ENCODE measurements around the gene RPL13.

The RPL13 gene

DNA sequence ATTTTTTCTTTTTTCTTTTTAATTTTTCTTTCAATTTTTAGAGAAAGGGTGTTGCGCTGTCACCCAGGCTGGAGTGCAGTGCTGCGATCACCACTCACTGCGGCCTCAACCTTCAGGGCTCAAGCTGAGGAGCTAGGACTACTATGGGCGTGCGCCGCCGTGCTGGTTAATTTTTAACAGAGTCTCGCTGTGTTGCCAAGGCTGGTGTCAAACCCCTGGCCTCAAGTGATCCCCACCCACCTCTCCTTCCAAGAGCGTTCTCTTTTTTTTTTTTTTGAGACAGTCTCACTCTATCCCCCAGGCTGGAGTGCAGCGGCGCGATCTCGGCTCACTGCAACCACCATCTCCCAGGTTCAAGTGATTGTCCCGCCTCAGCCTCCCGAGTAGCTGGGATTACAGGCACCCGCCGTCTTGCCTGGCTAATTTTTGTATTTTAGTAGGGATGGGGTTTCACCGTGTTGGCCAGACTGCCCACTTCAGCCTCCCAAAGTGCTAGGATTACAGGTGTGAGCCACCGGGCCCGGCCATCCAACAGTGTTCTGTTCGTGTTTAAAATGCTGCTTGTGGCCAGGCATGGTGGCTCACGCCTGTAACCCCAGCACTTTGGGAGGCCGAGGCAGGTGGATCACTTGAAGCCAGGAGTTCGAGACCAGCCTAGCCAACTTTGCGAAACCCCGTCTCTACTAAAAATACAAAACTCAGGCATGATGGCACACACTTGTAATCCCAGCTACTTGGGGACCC is 14.5 kb upstream of the RPL13 start:
- DNase-seq, result no peak

DNA sequence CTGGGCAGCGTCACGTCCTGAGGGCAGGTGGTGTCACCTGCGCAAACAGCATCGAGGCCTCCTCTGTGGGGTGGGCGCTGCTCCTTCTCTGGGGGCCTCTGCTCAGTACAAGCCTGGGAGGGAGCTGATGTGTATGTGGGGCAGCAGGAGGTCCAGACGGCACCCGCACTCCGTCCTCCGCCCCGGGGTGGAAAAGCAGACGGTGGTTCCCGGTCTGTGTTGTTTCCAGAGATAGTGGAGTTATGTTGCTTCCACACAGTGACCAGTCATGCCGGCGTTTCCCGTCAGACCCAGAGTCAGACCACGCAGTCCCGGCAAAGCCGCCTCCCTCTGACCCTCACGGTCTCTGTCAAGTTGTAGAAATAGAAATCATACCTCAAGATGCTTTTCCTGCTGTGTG is 13.7 kb upstream of the RPL13 start:
- DNase-seq, result no peak

DNA sequence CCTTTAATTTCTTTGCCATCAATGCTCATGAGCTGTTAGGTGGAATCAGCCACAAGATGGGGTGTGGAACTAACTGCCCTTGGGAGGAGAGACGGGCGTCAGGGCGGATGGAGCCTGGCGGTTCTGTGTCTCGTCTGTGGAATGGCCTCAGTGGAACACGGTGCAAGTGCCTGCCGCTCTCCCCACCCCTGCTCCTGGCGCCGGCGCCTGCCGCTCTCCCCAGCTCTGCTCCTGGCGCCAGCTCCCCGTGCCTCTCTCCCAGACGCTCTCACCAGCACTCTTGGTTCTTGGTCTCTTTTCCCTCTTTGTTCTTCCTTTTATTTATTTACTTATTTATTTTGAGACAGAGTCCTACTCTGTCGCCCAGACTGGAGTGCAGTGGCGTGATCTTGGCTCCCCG is 13.2 kb upstream of the RPL13 start:
- no peak for DNase-seq

DNA sequence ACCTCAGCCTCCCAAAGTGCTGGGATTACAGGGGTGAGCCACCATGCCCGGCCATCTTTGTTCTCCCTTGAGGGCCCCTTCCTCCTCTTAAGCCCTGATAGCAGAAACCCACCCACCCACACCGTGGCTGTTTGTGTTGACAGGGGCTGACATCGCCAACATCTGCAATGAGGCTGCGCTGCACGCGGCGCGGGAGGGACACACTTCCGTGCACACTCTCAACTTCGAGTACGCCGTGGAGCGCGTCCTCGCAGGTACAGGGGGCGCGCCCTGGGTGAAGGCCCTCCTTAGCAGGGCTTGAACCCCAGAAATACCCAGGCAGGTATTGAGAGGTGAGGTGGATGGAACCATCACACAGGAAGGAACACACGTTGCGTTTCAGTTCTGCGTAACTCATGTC is 12.6 kb upstream of the RPL13 start:
- no peak for DNase-seq

DNA sequence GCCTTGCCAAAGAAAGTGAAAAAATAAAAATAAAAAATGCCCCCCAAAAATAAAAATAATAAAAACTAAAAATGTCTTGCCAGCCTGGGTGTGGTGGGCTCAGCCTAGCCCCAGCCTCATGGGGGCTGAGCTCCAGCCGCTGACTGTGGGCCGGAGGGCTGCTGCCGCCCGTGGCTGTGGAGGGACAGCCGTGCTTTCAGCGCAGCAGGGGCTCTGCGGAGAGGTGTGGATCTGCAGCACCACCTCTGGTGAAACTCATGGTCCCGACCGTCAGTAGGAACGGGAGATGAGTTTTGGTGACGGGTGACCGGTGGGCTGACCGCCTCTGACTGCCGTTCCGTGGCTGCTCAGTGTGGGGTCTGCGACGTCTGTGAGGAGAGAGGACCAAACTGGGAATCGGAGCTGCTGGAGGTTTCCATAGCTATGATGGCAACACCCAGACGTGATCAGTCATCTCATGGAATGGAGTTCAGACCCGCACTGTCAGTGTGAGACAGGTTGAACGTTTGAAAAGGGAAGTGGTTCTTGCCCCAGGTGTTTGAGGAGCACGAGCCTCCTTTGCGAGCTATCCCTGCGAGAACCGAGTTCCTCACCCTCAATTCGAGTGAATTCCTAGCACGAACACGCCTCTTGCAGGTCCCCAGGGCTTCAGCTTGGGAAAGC is 12.0 kb upstream of the RPL13 start:
- no peak for DNase-seq

DNA sequence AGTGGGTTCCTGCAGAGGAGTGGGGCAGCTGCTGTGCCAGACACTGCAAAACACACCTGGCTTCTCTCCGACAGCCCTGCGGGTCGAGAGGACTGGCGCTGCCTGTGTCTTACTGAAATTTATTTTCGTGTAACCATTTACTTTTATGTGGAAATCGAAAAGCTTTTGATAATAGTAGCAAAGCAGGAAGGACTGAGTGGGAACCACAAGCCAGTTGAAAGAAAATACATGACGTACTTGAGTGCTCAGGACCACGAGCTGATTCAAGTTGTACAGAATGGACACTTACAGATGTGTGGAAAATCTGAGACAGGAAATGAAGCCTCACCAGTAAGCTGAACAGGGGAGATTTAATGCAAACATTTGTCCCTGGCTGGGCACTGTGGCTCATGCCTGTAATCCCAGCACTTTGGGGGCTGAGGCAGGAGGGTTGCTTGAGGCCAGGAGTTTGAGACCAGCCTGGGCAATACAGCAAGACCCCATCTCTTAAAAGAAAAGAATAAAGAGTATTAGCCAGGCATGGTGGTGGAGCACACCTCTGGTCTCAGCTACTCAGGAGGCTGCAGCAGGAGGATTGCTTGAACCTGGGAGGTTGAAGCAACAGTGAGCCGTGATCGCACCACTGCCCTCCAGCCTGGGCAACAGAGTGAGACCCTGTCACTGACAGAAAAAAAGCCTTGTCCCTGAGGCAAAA is 11.3 kb upstream of the RPL13 start:
- no peak for DNase-seq

DNA sequence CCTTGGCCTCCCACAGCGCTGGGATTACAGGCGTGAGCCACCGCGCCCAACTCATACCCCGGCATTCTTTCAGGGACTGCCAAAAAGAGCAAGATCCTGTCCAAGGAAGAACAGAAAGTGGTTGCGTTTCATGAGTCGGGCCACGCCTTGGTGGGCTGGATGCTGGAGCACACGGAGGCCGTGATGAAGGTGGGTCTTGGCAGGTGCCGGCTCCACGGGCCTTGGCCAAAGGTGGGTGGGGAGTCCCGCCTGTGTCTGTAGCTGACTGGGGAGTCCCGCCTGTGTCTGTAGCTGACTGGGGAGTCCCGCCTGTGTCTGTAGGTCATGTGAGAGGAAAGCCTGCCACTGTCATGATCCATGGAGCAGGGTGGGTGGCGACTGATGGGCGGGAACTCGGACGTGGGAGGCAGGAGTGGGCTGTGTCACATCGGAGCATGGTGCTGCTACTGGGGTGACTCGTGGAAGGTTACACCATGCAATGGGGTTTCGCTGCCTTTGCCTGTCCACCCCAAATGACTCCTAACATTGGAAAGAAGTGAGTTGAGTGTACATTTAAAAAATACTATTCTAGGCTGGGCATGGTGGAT is 10.0 kb upstream of the RPL13 start:
- DNase-seq, result no peak

DNA sequence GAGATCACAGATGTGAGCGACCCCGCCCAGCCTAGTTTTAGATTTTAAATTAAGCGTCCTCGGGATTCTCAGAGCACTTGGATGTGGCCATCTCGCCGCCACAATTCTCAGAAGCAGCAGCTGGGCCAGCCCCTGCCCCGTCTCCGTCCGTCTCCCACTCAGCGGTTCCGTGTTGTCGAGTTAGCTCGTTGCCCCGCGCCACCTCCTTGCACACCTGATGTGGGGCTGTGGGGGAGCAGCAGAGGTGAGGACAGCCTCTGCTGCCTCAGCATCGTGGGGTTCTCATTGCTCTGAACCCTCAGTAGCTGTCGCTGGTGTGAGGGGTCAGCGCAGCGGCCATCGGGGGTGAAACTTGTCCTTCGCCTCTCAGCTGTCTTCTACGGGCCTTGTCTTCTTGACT is 8.2 kb upstream of the RPL13 start:
- DNase-seq, result no peak

DNA sequence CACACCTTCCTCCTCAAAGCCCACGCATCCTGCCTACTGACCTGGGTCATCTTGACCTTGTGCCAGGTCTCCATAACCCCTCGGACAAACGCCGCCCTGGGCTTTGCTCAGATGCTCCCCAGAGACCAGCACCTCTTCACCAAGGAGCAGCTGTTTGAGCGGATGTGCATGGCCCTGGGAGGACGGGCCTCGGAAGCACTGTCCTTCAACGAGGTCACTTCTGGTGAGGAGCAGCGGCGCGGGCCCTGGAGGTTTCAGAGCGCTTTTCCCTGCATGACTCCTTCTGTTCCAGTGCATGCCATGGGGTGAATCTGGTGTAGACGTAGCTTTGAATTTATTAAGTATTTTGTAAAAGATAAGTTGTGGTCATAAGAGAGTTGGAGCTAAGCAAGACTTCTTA is 7.6 kb upstream of the RPL13 start:
- DNase-seq, result no peak

DNA sequence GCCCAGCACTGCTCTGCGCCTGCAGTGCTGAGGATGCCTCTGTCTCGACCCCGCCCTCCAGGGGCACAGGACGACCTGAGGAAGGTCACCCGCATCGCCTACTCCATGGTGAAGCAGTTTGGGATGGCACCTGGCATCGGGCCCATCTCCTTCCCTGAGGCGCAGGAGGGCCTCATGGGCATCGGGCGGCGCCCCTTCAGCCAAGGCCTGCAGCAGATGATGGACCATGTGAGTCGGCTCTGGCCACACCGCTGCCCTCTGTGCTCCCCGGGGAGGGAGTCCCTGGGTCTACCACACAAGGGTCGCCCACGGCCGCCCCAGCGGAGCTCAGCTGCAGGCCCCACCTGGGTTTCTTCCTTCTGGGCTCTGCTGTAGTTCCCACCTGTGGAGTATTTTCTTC is 6.7 kb upstream of the RPL13 start:
- no peak for DNase-seq

DNA sequence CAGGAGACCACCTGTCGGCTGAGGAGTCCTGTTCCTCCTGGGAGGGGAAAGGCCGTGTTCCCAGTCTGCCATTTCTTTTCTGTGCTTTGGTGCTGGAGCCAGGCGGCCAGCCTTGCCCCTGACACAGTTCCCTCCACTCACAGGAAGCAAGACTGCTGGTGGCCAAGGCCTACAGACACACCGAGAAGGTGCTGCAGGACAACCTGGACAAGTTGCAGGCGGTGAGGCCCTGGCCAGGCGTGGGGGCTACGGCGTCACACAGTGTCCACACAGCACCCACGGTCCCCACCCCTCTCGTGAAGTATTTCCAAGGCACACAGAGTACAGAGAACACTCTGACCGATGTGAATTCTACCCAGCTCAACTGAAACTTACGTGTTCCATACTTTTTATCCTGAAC is 6.1 kb upstream of the RPL13 start:
- no peak for DNase-seq

DNA sequence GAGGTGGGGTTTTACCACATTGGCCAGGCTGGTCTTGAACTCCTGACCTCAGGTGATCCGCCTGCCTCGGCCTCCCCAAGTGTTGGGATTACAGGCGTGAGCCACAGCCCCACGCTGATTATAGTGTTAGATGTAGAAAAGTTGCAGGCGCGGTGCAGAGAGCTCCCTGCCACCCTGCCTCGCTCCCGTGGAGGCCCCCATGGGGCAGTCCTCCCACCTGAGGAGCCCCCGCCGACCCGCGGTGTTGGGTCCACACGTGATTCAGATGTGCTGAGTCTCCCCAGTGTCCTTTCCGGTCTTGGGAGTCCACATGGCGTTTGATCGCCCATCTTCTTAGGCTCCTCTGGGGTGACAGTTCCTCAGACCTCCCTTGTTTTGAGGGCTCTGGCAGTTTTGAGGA is 5.2 kb upstream of the RPL13 start:
- DNase-seq, result no peak

DNA sequence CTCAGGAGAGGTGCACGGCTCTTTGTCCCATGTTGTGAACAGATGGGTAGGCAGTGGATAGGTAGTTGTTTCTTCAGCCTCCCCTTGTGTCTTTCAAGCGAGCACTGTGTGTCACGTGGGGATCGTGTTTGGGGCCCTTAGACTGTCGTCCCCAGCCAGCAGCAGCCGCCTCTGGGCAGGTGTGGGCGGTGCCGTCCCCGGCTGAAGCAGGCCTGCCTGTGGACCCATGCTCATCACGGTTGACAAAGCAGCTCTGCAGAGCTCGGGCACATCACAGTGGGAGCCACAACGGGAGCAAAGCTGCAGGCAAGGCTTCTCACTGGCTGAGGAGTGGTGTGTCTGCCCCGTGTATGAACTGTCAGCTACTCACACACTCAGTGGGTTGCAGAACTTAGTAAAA is 4.7 kb upstream of the RPL13 start:
- DNase-seq, result no peak

DNA sequence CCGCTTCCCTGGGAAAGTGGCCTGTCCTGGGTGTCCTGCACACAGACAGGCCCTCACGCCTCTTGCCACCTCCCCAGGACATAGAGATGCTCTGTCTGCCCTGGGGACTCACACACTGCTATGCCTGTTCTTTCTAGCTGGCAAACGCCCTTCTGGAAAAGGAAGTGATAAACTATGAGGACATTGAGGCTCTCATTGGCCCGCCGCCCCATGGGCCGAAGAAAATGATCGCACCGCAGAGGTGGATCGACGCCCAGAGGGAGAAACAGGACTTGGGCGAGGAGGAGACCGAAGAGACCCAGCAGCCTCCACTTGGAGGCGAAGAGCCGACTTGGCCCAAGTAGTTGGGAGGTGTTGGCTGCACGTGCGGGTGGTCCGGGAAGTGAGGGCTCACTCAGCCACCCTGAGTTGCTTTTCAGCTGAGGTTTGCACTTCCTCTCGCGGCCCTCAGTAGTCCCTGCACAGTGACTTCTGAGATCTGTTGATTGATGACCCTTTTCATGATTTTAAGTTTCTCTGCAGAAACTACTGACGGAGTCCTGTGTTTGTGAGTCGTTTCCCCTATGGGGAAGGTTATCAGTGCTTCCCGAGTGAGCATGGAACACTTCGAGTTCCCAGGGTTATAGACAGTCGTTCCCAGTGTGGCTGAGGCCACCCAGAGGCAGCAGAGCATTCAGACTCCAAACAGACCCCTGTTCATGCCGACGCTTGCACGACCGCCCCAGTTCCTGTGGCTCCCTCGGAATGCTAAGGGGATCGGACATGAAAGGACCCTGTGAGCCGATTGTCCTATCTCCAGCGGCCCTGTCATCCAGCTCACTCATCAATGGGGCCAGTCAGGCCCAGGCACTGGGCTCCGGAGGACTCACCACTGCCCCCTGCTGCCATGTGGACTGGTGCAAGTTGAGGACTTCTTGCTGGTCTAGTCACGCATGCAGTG is 3.5 kb upstream of the RPL13 start:
- no peak for DNase-seq

DNA sequence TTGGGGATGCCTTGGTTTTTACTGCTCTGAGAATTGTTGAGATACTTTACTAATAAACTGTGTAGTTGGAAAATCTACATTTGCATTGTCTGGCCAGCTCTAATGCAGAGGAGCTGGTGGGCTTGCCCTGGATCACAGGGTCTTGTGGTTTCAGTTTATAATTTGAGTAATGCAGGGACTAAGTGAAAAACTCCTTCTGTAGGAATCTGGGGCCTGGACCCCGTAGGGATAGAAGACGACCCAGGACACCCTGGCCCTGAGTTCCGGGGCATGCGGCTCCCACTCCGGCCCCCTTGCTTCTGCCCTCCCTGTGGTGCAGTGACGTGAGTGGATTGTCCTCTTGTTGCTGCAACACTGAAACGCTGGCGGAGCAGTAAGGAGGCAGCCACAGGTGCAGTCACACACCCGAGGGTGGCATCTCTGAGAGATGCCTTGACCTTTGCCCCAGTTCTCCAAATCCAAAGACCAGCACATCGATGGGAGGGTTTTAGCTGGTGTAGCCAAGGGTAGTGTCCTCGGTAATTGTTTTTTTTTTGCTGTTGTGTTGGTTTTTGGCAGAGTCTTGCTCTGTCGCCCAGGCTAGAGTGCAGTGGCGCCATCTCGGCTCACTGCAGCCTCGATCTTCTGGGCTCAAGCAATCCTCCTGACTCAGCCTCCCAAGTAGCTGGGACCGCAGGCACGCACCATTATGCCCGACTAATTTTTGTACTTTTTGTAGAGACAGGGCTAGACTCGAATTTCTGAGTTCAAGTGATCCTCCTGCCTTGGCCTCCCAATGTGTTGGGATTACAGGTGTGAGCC is 2.6 kb upstream of the RPL13 start:
- no peak for DNase-seq

DNA sequence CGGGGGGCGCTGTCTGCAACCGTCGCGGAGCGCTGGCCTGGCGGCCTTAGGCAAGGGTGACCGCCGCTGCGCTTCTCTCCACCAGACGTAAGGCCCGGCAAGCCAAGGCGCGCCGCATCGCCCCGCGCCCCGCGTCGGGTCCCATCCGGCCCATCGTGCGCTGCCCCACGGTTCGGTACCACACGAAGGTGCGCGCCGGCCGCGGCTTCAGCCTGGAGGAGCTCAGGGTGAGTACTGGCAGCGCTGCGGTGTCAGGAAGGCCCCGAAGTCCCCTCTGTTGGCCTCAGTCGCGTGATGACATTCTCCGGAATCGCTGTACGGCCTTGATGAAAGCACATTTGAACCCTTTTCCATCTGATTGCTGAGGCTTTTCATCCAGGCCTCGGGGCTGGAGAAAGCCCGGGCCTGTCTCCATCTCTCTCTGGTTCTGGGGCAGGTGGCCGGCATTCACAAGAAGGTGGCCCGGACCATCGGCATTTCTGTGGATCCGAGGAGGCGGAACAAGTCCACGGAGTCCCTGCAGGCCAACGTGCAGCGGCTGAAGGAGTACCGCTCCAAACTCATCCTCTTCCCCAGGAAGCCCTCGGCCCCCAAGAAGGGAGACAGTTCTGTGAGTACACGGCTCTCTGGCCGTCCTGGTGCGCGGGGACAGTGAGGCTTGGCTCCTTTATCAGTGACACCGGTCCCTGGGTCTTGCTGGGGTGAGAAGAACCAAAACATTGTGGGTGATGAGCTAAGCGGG is 831 bp downstream of the RPL13 start:
- no peak for DNase-seq

DNA sequence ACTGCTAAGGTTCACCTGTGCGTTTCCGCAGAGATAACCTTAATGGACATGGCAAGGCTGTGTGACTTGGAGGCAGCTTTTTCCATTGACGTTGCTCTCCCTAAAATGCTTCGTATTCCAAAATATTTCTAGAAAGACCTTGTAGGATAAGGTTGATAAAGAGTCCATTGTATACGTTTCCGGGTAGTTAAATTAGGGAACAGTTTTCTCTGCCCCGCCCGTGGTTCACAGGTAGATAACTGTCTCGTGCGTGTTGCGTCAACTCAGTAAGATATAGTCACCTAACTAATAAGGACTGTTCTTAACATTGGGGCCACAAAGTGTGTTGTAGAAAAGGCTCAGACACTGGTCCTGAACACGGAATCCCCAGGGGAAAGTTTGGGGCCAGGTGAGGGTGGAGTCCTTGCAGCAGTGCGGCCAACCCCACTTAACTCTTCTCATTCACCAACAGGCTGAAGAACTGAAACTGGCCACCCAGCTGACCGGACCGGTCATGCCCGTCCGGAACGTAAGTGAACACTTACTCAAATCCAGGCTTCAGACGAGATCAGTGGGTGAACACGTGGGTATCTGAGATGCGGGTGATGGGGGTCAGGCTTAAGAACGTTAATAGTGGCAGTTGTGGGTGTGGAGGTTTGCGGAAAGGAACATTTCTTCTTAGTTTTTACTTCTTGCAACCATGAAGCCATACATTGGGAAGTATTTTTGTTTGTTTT is 1.6 kb downstream of the RPL13 start:
- no peak for DNase-seq

DNA sequence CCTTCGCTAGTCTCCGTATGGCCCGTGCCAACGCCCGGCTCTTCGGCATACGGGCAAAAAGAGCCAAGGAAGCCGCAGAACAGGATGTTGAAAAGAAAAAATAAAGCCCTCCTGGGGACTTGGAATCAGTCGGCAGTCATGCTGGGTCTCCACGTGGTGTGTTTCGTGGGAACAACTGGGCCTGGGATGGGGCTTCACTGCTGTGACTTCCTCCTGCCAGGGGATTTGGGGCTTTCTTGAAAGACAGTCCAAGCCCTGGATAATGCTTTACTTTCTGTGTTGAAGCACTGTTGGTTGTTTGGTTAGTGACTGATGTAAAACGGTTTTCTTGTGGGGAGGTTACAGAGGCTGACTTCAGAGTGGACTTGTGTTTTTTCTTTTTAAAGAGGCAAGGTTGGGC is 2.5 kb downstream of the RPL13 start:
- DNase-seq, result no peak

DNA sequence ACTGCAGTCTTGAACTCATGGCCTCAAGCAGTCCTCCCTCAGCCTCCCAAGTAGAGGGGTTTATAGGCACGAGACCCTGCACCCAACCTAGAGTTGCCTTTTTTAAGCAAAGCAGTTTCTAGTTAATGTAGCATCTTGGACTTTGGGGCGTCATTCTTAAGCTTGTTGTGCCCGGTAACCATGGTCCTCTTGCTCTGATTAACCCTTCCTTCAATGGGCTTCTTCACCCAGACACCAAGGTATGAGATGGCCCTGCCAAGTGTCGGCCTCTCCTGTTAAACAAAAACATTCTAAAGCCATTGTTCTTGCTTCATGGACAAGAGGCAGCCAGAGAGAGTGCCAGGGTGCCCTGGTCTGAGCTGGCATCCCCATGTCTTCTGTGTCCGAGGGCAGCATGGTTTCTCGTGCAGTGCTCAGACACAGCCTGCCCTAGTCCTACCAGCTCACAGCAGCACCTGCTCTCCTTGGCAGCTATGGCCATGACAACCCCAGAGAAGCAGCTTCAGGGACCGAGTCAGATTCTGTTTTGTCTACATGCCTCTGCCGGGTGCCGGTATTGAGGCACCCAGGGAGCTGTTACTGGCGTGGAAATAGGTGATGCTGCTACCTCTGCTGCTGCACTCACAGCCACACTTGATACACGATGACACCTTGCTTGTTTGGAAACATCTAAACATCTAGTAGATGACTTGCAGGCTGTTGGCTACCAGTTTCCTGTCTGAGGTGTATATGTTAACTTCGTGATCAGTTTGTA is 3.3 kb downstream of the RPL13 start:
- no peak for DNase-seq

All from DMS79 treated with DMSO at 0.1 percent for 48 hours (cell line).